HepG2 (cell line): ENCODE measurements around the gene MYADML2. TPM values are rescaled to one million over a fixed set of nuclear protein-coding genes. Genes with fewer than 3 reads are reported as not detected.

Experiments used
- CREM ChIP-seq, 2 experiments: sonication (generic) in 1 of 2; formaldehyde crosslinking in 1 of 2; IDR thresholded peaks; 2 replicates each; pipeline versions ENCODE4 v1.4.0 to v1.6.1; 2016 to 2020; ENCODE audit warnings: antibody characterized with exemption in 1 of 2, mild to moderate bottlenecking in 1 of 2, missing genetic modification reagents in 1 of 2
- HHEX ChIP-seq: IDR thresholded peaks from 2 replicates; pipeline ENCODE4 v1.6.1; 2016; ENCODE audit warnings: control low read depth
- HNF4A ChIP-seq: sonication (generic); formaldehyde crosslinking; IDR thresholded peaks from 2 replicates; pipeline ENCODE4 v1.4.0; 2020; ENCODE audit warnings: missing genetic modification reagents
- MXD4 ChIP-seq: IDR thresholded peaks from 2 replicates; pipeline ENCODE4 v1.6.1; 2016; ENCODE audit warnings: mild to moderate bottlenecking, missing biosample characterization, missing genetic modification reagents
- MYPOP ChIP-seq: sonication (generic); formaldehyde crosslinking; IDR thresholded peaks from 2 replicates; pipeline ENCODE4 v1.8.1; 2023; ENCODE audit warnings: mild to moderate bottlenecking, moderate library complexity, missing genetic modification reagents
- ZBTB39 ChIP-seq: sonication (generic); formaldehyde crosslinking; IDR thresholded peaks from 2 replicates; pipeline ENCODE4 v1.5.0; 2020; ENCODE audit warnings: missing genetic modification reagents
- ZNF350 ChIP-seq: sonication (generic); formaldehyde crosslinking; IDR thresholded peaks from 2 replicates; pipeline ENCODE4 v1.4.0; 2020; ENCODE audit warnings: mild to moderate bottlenecking, low read depth, missing genetic modification reagents, borderline replicate concordance
- ZNF407 ChIP-seq: sonication (generic); formaldehyde crosslinking; IDR thresholded peaks from one replicate; pipeline ENCODE4 v1.5.1; 2020; ENCODE audit warnings: mild to moderate bottlenecking, missing genetic modification reagents; ENCODE audit errors: not compliant biosample characterization
- ZNF451 ChIP-seq: sonication (generic); formaldehyde crosslinking; IDR thresholded peaks from 2 replicates; pipeline ENCODE4 v1.5.0; 2020; ENCODE audit warnings: mild to moderate bottlenecking, missing genetic modification reagents
- ZNF841 ChIP-seq: sonication (generic); formaldehyde crosslinking; IDR thresholded peaks from 2 replicates; pipeline ENCODE4 v1.8.1; 2023; ENCODE audit warnings: missing genetic modification reagents, borderline replicate concordance
- ZSCAN20 ChIP-seq: sonication (generic); formaldehyde crosslinking; IDR thresholded peaks from 2 replicates; pipeline ENCODE4 v1.4.0; 2020; ENCODE audit warnings: missing genetic modification reagents, mild to moderate bottlenecking, borderline replicate concordance
- polyA plus RNA-seq, 8 experiments: library from polyadenylated mRNA; depleted of rRNA in 3 of 8; stranded (reverse) in 7 of 8; unstranded in 1 of 8; fragments of >200 nt; fragmentation: Illumina TruSeq in 4 of 8; extraction: Trizol in 4 of 8; gene quantifications; 2 replicates each; pipeline versions ENCODE4 v1.2.1 to v1.2.3, GENCODE V29; 2011 to 2016; ENCODE audit warnings: low read depth in 4 of 8, missing spikeins in 1 of 8, mixed read lengths in 1 of 8; ENCODE audit not compliant: insufficient read depth in 1 of 8
- total RNA-seq, 5 experiments: library from RNA; depleted of rRNA; stranded (reverse); fragments of >200 nt; fragmentation: Illumina TruSeq; extraction: Trizol; gene quantifications; 2 replicates each; pipeline ENCODE4 v1.2.3, GENCODE V29; 2016; ENCODE audit warnings: low read depth in 1 of 5
- TF ChIP-seq, protein P1 (sequence below): sonication (generic); formaldehyde crosslinking; IDR thresholded peaks from 2 replicates; pipeline ENCODE4 v1.4.0; 2020; ENCODE audit warnings: missing genetic modification reagents
- TF ChIP-seq, protein P2 (sequence below): sonication (generic); formaldehyde crosslinking; IDR thresholded peaks from 2 replicates; pipeline ENCODE4 v1.5.0; 2020; ENCODE audit warnings: mild to moderate bottlenecking, missing genetic modification reagents, borderline replicate concordance

The MYADML2 gene
- total and polyA plus RNA-seq, 2 of the 13 experiments (the other 11 are each of a cell fraction or from before 2014, with no cell fraction given): not detected

DNA sequence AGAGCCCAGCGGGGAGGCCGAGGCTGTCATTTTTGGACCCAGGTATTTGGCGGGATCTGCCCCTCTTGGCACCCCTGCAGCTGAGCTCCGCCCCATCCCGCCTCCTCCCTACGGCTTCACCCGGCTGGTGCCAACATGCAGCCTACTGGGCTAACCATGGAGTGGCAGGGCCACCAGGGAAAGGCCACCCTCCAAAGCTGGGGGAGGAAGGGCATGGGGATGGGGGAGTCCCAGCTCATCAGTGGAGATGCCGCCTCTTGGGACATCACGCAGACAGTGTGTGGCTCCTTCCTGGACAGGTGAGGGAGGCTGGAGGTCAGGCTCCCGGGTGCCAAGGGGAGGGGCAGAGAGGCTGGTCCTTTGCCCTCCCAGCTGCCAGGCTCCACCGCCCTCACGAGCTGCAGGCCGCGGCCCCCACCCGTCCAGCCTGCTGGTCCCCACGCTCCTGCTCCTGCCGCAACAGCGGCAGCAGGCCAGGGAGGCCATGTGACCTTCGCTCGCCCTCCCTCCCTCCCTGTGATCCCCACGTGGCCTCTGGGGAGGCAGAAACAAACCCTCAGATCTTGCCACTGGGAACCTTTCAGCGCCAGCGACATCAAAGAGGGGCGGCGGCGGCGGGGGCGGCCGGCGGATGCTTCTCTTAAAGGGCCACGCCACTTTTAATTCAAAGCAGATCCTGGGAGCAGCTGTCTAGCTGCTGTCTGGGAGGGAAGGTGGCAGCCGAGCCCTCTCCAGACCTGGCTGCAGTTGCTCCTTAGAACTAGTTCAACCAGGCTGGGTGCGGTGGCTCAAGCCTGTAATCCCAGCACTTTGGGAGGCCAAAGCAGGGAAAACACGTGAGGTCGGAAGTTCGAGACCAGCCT is 20.7 kb upstream of the MYADML2 start (continued):
- TF ChIP-seq, protein P1, sequence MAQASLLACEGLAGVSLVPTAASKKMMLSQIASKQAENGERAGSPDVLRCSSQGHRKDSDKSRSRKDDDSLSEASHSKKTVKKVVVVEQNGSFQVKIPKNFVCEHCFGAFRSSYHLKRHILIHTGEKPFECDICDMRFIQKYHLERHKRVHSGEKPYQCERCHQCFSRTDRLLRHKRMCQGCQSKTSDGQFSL: peak; percentile 90; the same call in 1 of the 2 replicates
- TF ChIP-seq HNF4A (CRISPR knock-in tag) (peak; percentile 81), ZBTB39 (CRISPR knock-in tag) (0 out of 2 replicates have a peak, but pooled peaks have one; percentile 9), ZSCAN20 (0 out of 2 replicates have a peak, but pooled peaks have one; percentile 65), CREM (IDR thresholded peaks at IDR 0.05) (peak; percentile 81), CREM (CRISPR knock-in tag; IDR thresholded peaks at IDR 0.05) (no peak), ZNF350 (CRISPR knock-in tag) (peak; percentile 97), ZNF407 (CRISPR knock-in tag) (peak; percentile 85), MYPOP (CRISPR knock-in tag) (0 out of 2 replicates have a peak, but pooled peaks have one; percentile 24), MXD4 (CRISPR knock-in tag) (peak; percentile 88), ZNF451 (CRISPR knock-in tag) (peak; percentile 93; the same call in 1 of the 2 replicates), HHEX (CRISPR knock-in tag) (0 out of 2 replicates have a peak, but pooled peaks have one; percentile 36), ZNF841 (CRISPR knock-in tag) (no peak)
- TF ChIP-seq, protein P2, sequence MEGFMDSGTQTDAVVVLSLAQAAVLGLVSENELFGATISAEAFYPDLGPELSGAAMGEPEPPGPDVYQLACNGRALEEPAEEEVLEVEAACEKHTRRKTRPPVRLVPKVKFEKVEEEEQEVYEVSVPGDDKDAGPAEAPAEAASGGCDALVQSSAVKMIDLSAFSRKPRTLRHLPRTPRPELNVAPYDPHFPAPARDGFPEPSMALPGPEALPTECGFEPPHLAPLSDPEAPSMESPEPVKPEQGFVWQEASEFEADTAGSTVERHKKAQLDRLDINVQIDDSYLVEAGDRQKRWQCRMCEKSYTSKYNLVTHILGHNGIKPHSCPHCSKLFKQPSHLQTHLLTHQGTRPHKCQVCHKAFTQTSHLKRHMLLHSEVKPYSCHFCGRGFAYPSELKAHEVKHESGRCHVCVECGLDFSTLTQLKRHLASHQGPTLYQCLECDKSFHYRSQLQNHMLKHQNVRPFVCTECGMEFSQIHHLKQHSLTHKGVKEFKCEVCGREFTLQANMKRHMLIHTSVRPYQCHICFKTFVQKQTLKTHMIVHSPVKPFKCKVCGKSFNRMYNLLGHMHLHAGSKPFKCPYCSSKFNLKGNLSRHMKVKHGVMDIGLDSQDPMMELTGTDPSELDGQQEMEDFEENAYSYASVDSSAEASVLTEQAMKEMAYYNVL (CRISPR knock-in tag): peak; percentile 92
